Neuronal stem cell (in vitro differentiated cells): Measurements from ENCODE around the gene IFITM5.

Source experiments
- DNase-seq: peaks from one replicate; pipeline ENCODE4 v3.0.0-alpha.2; 2013; ENCODE audit warnings: low spot score
- H2AFZ ChIP-seq: one replicate; pipeline ENCODE4 v1.6.1; 2013; ENCODE audit warnings: mild to moderate bottlenecking, low read length, inconsistent platforms
- H2AK5ac ChIP-seq: 2 replicates; pipeline ENCODE4 v1.6.1; 2013; ENCODE audit warnings: low read depth, mild to moderate bottlenecking, inconsistent platforms, low read length, moderate library complexity, mixed read lengths
- H2BK120ac ChIP-seq: 2 replicates; pipeline ENCODE4 v1.6.1; 2013; ENCODE audit warnings: low read depth, mild to moderate bottlenecking, inconsistent platforms, low read length, moderate library complexity, mixed read lengths
- H2BK12ac ChIP-seq: one replicate; pipeline ENCODE4 v1.6.1; 2013; ENCODE audit warnings: low read length, inconsistent platforms
- H2BK15ac ChIP-seq: 2 replicates; pipeline ENCODE4 v1.6.1; 2013; ENCODE audit warnings: mild to moderate bottlenecking, low read length, inconsistent platforms, mixed read lengths
- H2BK5ac ChIP-seq: one replicate; pipeline ENCODE4 v1.6.1; 2013; ENCODE audit warnings: inconsistent platforms, mild to moderate bottlenecking, low read length, moderate library complexity
- H3K14ac ChIP-seq: one replicate; pipeline ENCODE4 v1.6.1; 2013; ENCODE audit warnings: low read length, inconsistent platforms
- H3K18ac ChIP-seq: 2 replicates; pipeline ENCODE4 v1.6.1; 2013; ENCODE audit warnings: low read length, inconsistent platforms
- H3K23ac ChIP-seq: 2 replicates; pipeline ENCODE4 v1.6.1; 2013; ENCODE audit warnings: low read depth, mild to moderate bottlenecking, mixed read lengths, low read length, inconsistent platforms; ENCODE audit not compliant: poor library complexity
- H3K27ac ChIP-seq: replicated peaks from 3 replicates; pipeline ENCODE4 v1.5.1; 2013; ENCODE audit warnings: low read length, inconsistent platforms
- H3K27me3 ChIP-seq, 3 experiments: 2 replicates each; pipeline ENCODE4 v1.6.1; 2013; ENCODE audit warnings: low read length in 3 of 3, mild to moderate bottlenecking in 2 of 3, inconsistent platforms in 1 of 3, low read depth in 1 of 3, mixed read lengths in 1 of 3, moderate library complexity in 1 of 3; ENCODE audit not compliant: control insufficient read depth in 3 of 3, insufficient read depth in 3 of 3
- H3K36me3 ChIP-seq, 2 donors: replicated peaks in 1 of 2; 2 replicates each; pipeline ENCODE4 v1.6.1; 2013; ENCODE audit warnings: low read length in 2 of 2; ENCODE audit not compliant: control insufficient read depth in 2 of 2, insufficient read depth in 2 of 2
- H3K4ac ChIP-seq: 2 replicates; pipeline ENCODE4 v1.6.1; 2013; ENCODE audit warnings: inconsistent platforms, mild to moderate bottlenecking, low read length, moderate library complexity
- H3K4me1 ChIP-seq, 2 donors: 1 replicate in 1 of 2; 2 replicates in 1 of 2; pipeline ENCODE4 v1.6.1; 2013; ENCODE audit warnings: low read length in 2 of 2, low read depth in 1 of 2; ENCODE audit not compliant: control insufficient read depth in 2 of 2, insufficient read depth in 1 of 2
- H3K4me2 ChIP-seq: one replicate; pipeline ENCODE4 v1.6.1; 2013; ENCODE audit warnings: mild to moderate bottlenecking, low read length, inconsistent platforms; ENCODE audit not compliant: insufficient read depth, poor library complexity, severe bottlenecking
- H3K4me3 ChIP-seq, 2 donors: 2 replicates each; pipeline ENCODE4 v1.5.1; 2013; ENCODE audit warnings: low read length in 2 of 2, mild to moderate bottlenecking in 2 of 2, inconsistent platforms in 1 of 2, moderate library complexity in 1 of 2
- H3K79me1 ChIP-seq: one replicate; pipeline ENCODE4 v1.6.1; 2013; ENCODE audit warnings: low read depth, mild to moderate bottlenecking, inconsistent platforms, low read length, moderate library complexity
- H3K9ac ChIP-seq: one replicate; pipeline ENCODE4 v1.6.1; 2013; ENCODE audit warnings: mild to moderate bottlenecking, low read depth, low read length, inconsistent platforms; ENCODE audit not compliant: poor library complexity
- H3K9me3 ChIP-seq, 2 donors: replicated peaks in 1 of 2; 2 replicates each; pipeline versions ENCODE3 to v1.6.1; 2013; ENCODE audit warnings: low read length in 2 of 2, mild to moderate bottlenecking in 2 of 2, inconsistent platforms in 1 of 2, low read depth in 1 of 2, mixed read lengths in 1 of 2, moderate library complexity in 1 of 2; ENCODE audit not compliant: control insufficient read depth in 2 of 2, insufficient read depth in 1 of 2
- H4K8ac ChIP-seq: one replicate; pipeline ENCODE4 v1.6.1; 2013; ENCODE audit warnings: low read depth, mild to moderate bottlenecking, inconsistent platforms, low read length, moderate library complexity
- H4K91ac ChIP-seq: one replicate; pipeline ENCODE4 v1.6.1; 2013; ENCODE audit warnings: low read length, low read depth, mild to moderate bottlenecking, inconsistent platforms; ENCODE audit not compliant: poor library complexity
- WGBS, 2 donors: extraction: QIAGEN DNeasy Blood & Tissue Kit; methylation state at CpG; one replicate each; pipeline ENCODE4 v1.1.7; 2013; ENCODE audit warnings: missing lambda C conversion rate in 2 of 2, mixed read lengths in 1 of 2; ENCODE audit not compliant: insufficient read length in 2 of 2, insufficient replicate concordance in 1 of 2; ENCODE audit errors: extremely low coverage in 2 of 2; 5-methylcytosine and 5-hydroxymethylcytosine counted together

The IFITM5 gene

DNA sequence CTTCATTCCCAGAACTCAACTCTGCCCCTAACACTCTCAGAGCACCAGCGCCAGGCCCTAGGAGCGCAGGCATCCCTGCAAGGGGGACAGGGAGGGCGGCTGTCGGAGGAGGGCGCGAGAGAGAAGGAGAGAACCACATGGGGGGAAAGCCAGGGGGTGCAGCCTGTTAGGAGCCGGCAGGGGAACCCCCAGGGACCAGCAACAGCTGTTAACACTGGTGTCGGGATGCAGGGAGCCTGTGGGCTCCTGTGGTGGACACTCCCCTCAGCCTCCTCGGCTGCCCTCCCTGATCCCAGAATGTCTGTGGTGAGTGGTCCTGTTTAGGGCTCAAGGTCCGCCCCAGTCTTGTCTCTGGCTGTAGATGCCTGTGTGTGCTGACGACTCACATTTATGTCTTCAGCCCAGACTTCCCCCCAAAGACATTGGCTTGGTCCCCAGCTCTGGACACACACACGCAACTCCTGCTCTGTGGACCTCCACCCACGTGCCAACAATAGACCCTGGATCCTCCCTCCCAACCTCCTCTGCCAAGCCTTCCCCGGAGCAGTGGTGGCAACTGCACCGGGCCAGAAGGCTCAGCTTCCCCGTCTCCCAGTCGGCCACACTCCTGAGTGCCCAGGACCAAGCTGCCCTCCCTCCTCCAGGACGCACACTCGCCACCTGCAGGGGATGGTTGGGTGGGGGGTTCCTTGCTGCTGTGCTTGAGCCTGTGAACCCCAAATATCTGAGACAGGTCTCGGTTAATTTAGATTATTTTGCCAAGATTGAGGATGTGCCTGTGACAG, 817 bp upstream of the IFITM5 start:
- H3K4me2 ChIP-seq, result no peak overlapping the region
- no peak for DNase-seq
- H3K4me3 ChIP-seq, result no peak overlapping the region
- H4K91ac ChIP-seq, result no peak overlapping the region
- peak overlapping the region; percentile 90 for H2BK15ac ChIP-seq
- peak overlapping the region; percentile 86 for H3K18ac ChIP-seq
- peak overlapping the region; percentile 13 for H2BK5ac ChIP-seq
- H3K4me1 ChIP-seq, result peaks cover 8 to 9% of the 10 kb centered on the region in 2 donors
- H3K23ac ChIP-seq, result no peak overlapping the region
- peak overlapping the region; percentile 28 for H2AK5ac ChIP-seq
- H3K4ac ChIP-seq, result no peak overlapping the region
- peak overlapping the region; percentile 1 for H2BK12ac ChIP-seq
- peak overlapping the region; percentile 63 for H3K9ac ChIP-seq
- no peaks in the 10 kb centered on the region for H3K27me3 ChIP-seq
- peaks cover 2% of the 10 kb centered on the region for H3K79me1 ChIP-seq
- H3K14ac ChIP-seq, result no peak overlapping the region
- H2BK120ac ChIP-seq, result peak overlapping the region; percentile 10
- no peaks in the 10 kb centered on the region for H3K36me3 ChIP-seq
- H2AFZ ChIP-seq, result no peak overlapping the region
- peaks cover 4 to 7% of the 10 kb centered on the region in 2 donors for H3K9me3 ChIP-seq
- WGBS, 2 donors, result no CpG with 5 or more reads among the region's 20 CpGs
- no peak overlapping the region for H4K8ac ChIP-seq
- H3K27ac ChIP-seq, result no peak overlapping the region

DNA sequence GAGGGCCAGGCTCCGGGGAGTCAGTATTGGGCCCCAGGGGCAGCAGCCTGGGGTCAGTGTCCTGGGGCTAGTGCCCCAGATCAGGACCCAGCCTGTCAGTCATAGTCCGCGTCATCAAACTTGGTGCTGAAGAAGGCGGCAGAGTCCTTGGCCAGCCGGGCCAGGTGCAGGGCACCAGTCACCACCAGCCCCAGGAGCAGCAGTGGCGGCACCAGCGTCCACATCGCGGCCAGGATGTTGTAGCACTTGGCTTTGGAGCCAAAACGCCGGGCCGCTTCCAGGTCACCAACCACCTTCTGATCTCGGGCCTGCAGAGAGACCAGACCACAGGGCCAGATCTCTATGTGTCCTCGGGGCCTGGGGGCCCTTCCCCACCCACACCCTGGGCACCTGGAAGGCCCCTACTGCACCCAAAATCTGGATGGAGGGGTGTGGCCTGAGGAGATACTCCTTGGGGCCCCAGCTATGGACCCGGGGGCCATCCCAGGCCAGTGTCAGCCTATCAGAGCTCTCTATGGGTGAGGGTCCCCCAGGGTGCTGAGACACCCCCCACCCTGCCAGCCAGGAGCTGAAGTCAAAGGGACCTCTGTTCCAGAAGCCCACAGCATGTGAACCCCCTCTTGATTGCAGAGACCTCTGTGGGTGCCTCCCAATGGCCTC, 790 bp downstream of the IFITM5 start:
- Histone ChIP-seq H4K91ac (no peak overlapping the region), H3K9ac (no peak overlapping the region)
- WGBS, 2 donors, result no CpG with 5 or more reads among the region's 15 CpGs

GRCh38 chr11:297586-298405, 1.5 kb downstream of the IFITM5 start:
- H4K8ac ChIP-seq, result no peak overlapping the region
- H3K27me3 ChIP-seq, result no peaks in the 10 kb centered on the region
- H3K14ac ChIP-seq, result peak overlapping the region; percentile 94
- no peak overlapping the region for H3K4me2 ChIP-seq
- H2BK120ac ChIP-seq, result no peak overlapping the region
- H3K4me1 ChIP-seq, result peaks cover 6 to 9% of the 10 kb centered on the region in 2 donors
- peak overlapping the region; percentile 83 for H3K18ac ChIP-seq
- H3K9ac ChIP-seq, result peak overlapping the region; percentile 70
- no peak overlapping the region for H2AFZ ChIP-seq
- peak overlapping the region; percentile 87 for H3K23ac ChIP-seq
- H3K36me3 ChIP-seq, result peaks cover 14 to 18% of the 10 kb centered on the region in 2 donors
- H3K9me3 ChIP-seq, result no peaks in the 10 kb centered on the region
- H4K91ac ChIP-seq, result no peak overlapping the region
- no CpG with 5 or more reads among the region's 26 CpGs for WGBS, 2 donors
- peak overlapping the region; percentile 95 for H2BK15ac ChIP-seq
- no peaks in the 10 kb centered on the region for H3K79me1 ChIP-seq
- no peak for DNase-seq
- no peak overlapping the region for H2BK12ac ChIP-seq
- no peak overlapping the region for H3K4ac ChIP-seq
- H2BK5ac ChIP-seq, result no peak overlapping the region
- H3K27ac ChIP-seq, result no peak overlapping the region
- peak overlapping the region; percentile 68 for H2AK5ac ChIP-seq
- H3K4me3 ChIP-seq, result no peak overlapping the region

More for the DNA sequence above, 790 bp downstream of the IFITM5 start:
- Histone ChIP-seq H3K23ac (peak overlapping the region; percentile 80), H3K27ac (no peak overlapping the region), H2AK5ac (peak overlapping the region; percentile 28), H3K4ac (no peak overlapping the region), H2BK15ac (peak overlapping the region; percentile 87), H3K14ac (no peak overlapping the region), H3K79me1 (peaks cover 2% of the 10 kb centered on the region), H2BK12ac (no peak overlapping the region), H3K36me3 (peaks cover 8 to 12% of the 10 kb centered on the region in 2 donors), H3K27me3 (no peaks in the 10 kb centered on the region), H3K9me3 (peaks cover 0 to 2% of the 10 kb centered on the region in 2 donors), H4K8ac (peak overlapping the region; percentile 4), H2BK5ac (peak overlapping the region; percentile 66), H3K4me2 (peak overlapping the region; percentile 11), H2BK120ac (no peak overlapping the region), H3K4me3 (no peak overlapping the region), H3K4me1 (peaks cover 6 to 9% of the 10 kb centered on the region in 2 donors), H2AFZ (no peak overlapping the region), H3K18ac (peak overlapping the region; percentile 83)
- DNase-seq, result no peak
